Stimulated activated CD8-positive, alpha-beta memory T cell treated with anti-CD3 and anti-CD28 coated beads, Interleukin-12 subunit alpha, Interleukin-12 subunit beta, amount 100 ng/mL, for 1 hour (primary cell): Measurements from ENCODE around the gene CMTM8.
A peak's percentile ranks its signal among the peaks of the same experiment; 100 is the strongest.
"Not testable (repeated sequence)": the region's sequence is repeated elsewhere in the genome, so short reads cannot be mapped to it uniquely, and the experiment has no call there.

Experiments
- DNase-seq: peaks from one replicate; pipeline ENCODE4 v3.0.0-alpha.2; 2020; ENCODE audit warnings: low read depth

The CMTM8 gene

GRCh38 chr3:32381922-32382321 is 143.4 kb downstream of the CMTM8 start:
- no peak for DNase-seq

GRCh38 chr3:32383136-32383711 is 144.7 kb downstream of the CMTM8 start:
- DNase-seq, result no peak

DNA sequence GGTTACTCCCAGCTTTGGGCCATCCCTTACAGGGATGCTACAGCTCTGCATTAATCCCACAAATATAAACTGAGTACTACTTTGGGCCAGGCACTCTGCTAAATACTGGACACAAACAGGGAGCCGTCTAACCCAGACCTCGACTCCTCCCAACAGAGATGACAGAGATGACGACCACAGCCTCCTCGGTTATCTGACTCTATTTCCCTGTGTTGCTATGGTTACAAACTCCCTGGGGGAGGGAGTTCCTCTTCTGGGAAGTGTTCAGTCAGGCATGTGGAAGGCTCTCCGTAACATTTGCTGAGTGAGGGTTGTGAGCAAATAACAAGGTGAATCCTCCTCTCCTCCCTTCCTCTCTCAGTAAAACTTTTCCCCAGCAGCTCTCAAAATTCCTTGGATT is 146.5 kb downstream of the CMTM8 start:
- DNase-seq, result no peak

DNA sequence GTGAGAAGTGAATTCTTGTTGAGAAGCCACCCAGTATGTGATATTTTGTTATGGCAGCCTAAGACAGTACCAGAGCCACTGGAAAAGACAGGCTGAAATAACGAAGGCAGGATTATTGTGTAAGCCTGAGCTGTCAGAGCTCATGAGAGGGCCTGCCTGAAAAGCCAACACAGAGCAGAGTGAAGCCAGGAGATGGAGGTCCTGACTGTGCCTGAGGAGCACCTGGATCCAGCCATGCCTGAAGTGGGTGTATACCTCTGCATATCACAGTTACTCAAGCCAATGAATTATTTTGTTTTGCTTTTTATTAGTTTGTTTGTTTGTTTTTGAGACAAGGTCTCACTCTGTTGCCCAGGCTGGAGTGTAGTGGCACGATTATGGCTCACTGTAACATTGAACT is 149.0 kb downstream of the CMTM8 start:
- DNase-seq, result no peak

GRCh38 chr3:32389577-32389976 is 151.1 kb downstream of the CMTM8 start:
- not testable (repeated sequence) for DNase-seq

GRCh38 chr3:32391643-32392535 is 153.4 kb downstream of the CMTM8 start, which contains the start of gene CMTM7:
Gene CMTM7, plus strand, starts transcription at chr3:32391853. Its CDS starts 54 bp downstream, at chr3:32391907.
- peak; percentile 13 for DNase-seq

- DNase-seq, result no peak
Measured at GRCh38 chr3:32392536-32393302, 154.2 kb downstream of the CMTM8 start.

DNA sequence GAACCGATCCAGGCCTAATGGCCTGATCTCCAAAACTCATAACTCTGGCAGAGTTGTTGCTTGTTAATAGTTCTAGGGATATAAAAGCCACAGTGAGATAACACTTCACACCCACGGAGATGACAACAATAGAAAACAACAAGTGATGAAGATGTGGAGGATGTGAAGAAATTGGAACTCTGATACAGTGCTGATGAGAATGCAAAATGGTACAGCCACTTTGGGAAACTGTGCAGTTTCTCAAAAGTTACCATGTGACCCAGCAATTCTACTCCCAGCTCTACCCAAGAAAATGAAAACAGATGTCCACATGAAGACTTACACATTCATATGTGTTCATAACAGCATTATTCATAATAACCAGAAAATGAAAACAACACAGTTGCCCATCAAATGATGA is 157.0 kb downstream of the CMTM8 start:
- no peak for DNase-seq

DNA sequence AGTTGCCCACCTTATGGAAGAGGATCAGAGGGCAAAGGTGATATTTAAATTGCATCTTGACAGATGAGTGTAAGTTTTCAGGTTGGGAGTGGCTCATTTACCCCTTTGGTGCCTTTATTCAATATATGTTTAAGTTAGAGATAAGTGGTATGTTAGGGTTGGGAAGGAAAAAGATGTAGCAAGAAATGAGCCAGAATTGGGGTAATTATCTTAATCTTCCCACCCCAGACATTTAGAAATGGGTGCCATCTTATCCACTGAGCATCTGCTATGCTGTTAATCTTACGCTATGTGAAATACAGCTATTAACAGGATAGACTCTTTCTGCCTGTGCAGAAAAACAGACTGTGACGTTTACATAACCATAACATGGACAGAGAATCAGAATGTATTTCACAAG is 159.5 kb downstream of the CMTM8 start:
- DNase-seq, result no peak

DNA sequence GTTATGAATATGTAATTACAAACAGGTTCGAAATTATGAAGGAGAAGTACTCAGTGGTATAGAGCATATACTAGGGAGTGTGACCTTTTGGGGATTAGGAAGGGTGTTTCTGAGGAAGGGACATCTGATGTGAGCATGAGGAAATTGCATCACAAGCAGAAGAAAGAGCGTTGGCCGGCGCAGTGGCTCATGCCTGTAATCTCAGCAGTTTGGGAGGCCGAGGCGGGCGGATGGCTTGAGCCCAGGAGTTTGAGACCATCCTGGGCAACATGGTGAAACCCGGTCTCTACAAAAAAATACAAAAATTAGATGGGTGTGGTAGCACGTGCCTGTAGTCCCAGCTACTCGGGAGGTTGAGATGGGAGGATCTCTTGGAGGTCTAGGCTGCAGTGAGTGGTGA is 160.1 kb downstream of the CMTM8 start:
- no peak for DNase-seq

- DNase-seq, result peak; percentile 16
Measured at GRCh38 chr3:32399030-32399620, 160.6 kb downstream of the CMTM8 start.

DNA sequence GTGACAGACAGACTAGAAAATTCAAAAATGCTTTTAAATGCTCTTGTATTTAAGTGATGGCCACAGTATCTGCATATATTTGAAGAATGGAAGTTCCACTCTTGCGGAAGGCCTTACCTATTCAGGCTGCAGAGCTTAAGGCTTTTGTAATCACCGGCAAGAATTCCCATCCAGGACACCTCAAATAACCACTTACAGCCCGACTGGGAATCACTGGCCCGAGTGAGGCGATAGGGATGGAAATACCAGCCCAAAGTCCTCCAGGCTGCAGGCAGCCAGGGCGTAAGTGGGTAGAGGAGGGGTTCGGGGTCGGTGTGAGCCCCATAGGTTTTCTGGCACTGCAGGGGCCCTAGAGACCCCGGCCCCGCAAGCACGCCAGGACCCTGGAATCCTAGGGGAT is 162.6 kb downstream of the CMTM8 start:
- no peak for DNase-seq

DNA sequence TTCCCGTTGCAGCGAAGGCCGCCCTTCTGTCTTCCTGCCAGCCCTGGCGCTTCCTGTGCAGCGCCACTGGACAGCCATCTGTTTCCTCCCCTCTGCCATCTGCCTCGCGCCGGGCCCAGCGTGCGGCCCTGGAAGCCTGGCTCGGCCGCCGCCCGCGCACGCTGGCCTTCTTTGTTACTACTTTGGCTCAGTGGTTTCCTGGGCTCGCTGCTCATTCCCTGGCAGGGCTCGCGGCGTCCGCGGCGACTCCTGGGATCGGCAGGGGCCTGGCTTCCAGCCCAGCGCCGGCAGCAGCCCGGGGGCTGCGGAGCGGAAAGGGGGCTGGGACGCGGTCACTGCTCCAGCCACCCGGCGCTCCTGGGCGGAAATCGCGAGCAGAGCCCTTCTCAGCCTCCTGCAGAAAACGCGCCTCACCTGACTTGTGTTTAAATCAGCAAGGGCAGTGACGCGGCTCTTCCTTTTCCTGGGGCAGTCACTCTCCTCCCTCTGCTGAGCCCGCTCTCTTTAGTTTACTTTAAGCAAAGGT is 163.1 kb downstream of the CMTM8 start:
- peak; percentile 41 for DNase-seq

GRCh38 chr3:32403663-32404062 is 165.2 kb downstream of the CMTM8 start:
- DNase-seq, result no peak

DNA sequence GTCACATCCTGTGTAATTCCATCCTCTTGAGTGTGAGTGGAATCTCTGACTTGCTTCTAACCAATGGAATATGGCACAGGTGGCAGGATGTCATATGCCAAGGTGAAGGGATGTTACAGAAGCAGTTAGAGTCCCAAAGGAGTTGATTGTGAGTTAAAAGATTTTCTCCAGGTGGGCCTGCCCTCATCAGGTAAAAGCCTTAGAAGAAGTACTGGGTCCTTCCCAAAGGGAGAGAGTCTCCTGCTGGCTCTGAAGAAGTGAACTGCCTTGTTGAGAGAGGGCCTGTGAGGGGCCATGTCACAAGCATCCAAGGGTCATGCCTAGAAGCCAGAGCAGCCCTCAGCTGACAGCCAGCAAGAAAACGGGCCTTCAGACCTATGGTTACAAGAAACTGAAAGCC is 166.2 kb downstream of the CMTM8 start:
- DNase-seq, result no peak

GRCh38 chr3:32405155-32405554 is 166.7 kb downstream of the CMTM8 start:
- no peak for DNase-seq

DNA sequence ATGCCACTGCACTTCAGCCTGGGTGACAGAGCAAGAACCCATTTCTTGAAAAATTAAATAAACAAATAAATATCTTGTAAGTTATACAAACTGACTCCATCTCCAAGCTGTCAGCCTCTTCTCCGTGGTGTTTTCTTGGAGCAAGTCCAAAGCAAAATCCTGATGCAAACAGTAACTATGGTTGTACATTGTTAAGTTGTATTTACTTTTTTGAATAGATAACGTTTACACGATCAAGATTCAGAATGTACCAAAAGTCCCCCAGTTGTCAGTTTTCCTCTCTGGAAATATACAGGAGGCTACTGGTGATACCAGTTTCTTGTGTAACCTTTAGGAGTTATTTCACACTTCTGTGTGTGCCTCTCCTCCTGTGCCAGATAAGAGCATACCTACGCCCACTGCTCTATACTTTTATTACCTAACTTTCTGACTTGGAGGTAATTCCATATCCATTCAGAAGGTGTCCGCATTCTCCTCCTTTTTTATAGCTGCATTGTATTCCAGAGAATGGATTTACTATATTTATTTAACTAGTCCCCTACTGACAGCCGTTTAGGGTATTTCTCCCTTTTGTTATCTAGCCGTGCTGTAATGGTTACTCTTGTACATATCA is 167.3 kb downstream of the CMTM8 start:
- no peak for DNase-seq

DNA sequence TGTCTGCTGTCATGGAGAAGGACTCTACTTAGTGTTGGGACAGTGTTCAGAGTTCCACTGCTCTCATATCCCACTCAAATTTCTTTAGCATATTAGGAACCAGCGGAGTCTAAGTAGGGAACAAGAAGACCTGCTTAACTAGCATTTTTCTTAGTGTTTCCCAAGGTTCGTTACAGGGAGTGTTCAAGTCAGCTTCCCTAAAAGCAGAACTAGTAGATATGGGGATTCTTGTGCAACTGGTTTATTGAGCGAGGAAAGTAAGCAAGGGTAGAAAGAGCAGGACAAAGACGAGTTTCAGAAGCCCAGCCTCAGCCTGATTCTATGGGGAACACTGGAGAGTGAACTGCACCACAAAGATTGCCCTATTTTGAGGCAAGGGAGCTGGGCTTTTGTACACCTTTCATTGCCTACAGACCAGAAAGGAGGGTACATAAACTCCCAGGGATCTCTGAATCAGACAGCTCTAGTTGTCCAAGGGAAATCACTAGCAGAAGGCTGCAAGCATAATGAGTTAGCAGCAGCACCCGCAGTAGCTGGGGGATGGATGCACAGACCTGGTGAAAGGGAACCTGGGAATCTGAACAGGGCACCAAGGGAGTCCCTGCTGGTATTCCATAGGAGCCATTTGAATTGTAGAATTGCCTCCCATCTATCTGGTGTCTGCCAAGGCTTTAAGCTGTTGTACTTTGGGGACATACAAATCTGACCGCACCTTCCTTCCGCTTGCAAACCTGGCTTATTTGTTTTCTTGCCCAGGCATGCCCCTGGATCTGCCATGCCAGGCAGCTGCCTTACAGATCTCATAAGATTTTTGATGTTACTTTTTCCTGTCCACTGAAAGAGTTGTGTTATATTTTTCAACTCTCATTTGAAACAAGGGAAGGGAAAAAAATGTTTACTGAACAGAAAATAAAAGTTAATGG is 168.3 kb downstream of the CMTM8 start:
- DNase-seq, result no peak

GRCh38 chr3:32410367-32411246 is 172.1 kb downstream of the CMTM8 start:
- no peak for DNase-seq

DNA sequence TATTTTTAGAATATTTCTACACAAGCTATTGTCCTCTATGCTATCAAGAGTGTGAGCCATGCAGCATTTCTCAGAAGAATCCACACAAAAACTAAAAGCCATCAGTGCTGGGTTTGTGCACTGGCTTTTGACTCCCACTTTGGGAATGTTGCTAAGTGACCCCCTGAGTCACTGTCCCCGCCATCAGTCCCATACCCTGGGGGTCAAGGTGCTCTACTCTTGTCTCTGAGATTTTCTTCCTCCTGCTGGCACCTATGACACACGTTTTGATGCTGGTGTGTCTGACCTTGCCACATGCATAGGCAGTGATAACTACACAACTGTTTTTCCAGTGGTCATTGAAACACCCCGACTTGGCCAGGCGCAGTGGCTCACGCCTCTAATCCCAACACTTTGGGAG is 173.0 kb downstream of the CMTM8 start:
- DNase-seq, result no peak
